Osteocyte (in vitro differentiated cells): ENCODE results near the gene CT47C1. TPM values are rescaled to one million over a fixed set of nuclear protein-coding genes. Genes with fewer than 3 reads are reported as not detected.

ENCODE experiments used
- DNase-seq: peaks from one replicate; pipeline ENCODE4 v3.0.0; 2021; ENCODE audit warnings: mixed read lengths; ENCODE audit not compliant: unreplicated experiment; ENCODE audit errors: extremely low spot score
- H3K27ac Mint-ChIP-seq: one replicate; pipeline ENCODE4 v1.8.0; 2021; ENCODE audit warnings: mild to moderate bottlenecking, mixed read lengths; ENCODE audit not compliant: unreplicated experiment
- H3K27me3 Mint-ChIP-seq: one replicate; pipeline ENCODE4 v1.8.0; 2021; ENCODE audit warnings: mixed read lengths; ENCODE audit not compliant: unreplicated experiment
- H3K36me3 Mint-ChIP-seq: one replicate; pipeline ENCODE4 v1.8.0; 2021; ENCODE audit warnings: mixed read lengths; ENCODE audit not compliant: unreplicated experiment
- H3K4me1 Mint-ChIP-seq: one replicate; pipeline ENCODE4 v1.8.0; 2021; ENCODE audit warnings: mixed read lengths; ENCODE audit not compliant: unreplicated experiment
- H3K4me3 Mint-ChIP-seq: one replicate; pipeline ENCODE4 v1.8.0; 2021; ENCODE audit warnings: mild to moderate bottlenecking, moderate library complexity, mixed read lengths; ENCODE audit not compliant: unreplicated experiment
- H3K9me3 Mint-ChIP-seq: one replicate; pipeline ENCODE4 v1.8.0; 2021; ENCODE audit warnings: mixed read lengths; ENCODE audit not compliant: unreplicated experiment
- total RNA-seq: library from RNA; stranded (reverse); gene quantifications from 2 replicates; pipeline ENCODE4 v1.2.1, GENCODE V29; 2021
- TF ChIP-seq, protein P1 (sequence below): fragments of 200-600 bp; sonication (generic); IDR thresholded peaks from 2 replicates; pipeline ENCODE4 v1.5.0; 2021; ENCODE audit warnings: antibody characterized with exemption, mild to moderate bottlenecking, moderate library complexity

Gene CT47C1
- total RNA-seq, 1 donor from 2014 or later = not detected

DNA sequence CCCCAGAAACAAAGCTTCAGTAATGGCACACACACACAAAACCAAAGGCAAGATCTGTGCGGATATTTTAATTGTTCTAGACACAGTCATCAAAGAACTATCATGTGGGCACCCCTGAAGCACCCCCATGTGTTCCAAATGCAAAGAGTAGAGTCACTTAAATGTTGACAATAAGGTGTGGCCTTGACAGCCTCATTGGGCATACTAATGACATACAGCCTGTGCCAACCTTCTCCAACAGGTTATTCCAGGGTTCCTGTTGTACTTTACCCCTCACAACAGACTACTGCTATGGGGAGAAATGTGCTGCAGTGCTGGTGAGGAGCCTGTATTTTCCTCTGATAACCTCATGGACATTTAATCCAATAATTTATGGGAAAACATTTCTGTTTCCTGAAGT is 29.8 kb upstream of the CT47C1 start:
- Mint-ChIP-seq H3K27me3 (peaks cover under 1% of the 10 kb centered on the region), H3K9me3 (peaks cover 6% of the 10 kb centered on the region), H3K4me3 (no peak overlapping the region), H3K4me1 (peaks cover 21% of the 10 kb centered on the region), H3K27ac (no peak overlapping the region), H3K36me3 (no peaks in the 10 kb centered on the region)
- DNase-seq = no peak
- TF ChIP-seq, protein P1, sequence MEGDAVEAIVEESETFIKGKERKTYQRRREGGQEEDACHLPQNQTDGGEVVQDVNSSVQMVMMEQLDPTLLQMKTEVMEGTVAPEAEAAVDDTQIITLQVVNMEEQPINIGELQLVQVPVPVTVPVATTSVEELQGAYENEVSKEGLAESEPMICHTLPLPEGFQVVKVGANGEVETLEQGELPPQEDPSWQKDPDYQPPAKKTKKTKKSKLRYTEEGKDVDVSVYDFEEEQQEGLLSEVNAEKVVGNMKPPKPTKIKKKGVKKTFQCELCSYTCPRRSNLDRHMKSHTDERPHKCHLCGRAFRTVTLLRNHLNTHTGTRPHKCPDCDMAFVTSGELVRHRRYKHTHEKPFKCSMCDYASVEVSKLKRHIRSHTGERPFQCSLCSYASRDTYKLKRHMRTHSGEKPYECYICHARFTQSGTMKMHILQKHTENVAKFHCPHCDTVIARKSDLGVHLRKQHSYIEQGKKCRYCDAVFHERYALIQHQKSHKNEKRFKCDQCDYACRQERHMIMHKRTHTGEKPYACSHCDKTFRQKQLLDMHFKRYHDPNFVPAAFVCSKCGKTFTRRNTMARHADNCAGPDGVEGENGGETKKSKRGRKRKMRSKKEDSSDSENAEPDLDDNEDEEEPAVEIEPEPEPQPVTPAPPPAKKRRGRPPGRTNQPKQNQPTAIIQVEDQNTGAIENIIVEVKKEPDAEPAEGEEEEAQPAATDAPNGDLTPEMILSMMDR = no peak

DNA sequence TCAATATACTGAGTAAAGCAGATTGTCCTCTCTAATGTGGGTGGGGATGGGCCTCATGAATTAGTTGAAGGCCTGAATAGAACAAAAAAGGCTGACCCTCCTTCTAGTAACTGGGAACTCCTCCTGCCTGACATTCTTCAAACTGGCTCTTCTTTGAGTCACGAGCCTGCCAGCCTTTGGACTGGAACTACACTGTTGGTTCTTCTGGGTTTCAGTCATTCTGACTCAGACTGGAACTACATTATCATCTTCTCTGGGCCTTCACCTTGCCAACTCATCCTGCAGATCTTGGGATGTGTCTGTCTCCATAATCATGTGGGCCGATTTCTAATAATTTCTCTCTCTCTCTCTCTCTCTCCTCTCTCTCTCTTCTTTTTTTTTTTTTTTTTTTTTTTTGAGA is 26.9 kb upstream of the CT47C1 start:
- no peak for DNase-seq
- TF ChIP-seq, protein P1 = no peak
- H3K27me3 Mint-ChIP-seq = peaks cover 11% of the 10 kb centered on the region

DNA sequence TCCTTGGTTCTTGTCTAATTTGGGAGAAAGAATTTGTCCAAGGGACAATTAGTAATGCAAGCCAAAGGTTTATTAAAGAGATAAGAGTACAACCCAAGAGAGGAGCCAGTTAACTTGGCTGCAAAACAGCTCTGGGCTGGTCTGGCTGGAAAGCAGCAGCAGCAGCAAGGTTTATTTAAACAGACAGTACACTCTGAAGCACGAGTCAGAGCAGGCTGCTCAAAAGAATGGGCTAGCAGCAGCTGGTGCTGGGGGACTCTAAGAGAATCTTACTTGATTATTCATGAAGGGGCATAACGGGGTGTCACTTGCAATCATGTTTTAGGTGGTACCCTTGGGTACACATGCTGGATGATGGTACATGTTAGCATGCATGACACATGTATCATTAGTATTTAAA is 17.1 kb upstream of the CT47C1 start:
- no peaks in the 10 kb centered on the region for H3K4me1 Mint-ChIP-seq
- TF ChIP-seq, protein P1 = no peak
- H3K9me3 Mint-ChIP-seq = no peaks in the 10 kb centered on the region
- no peaks in the 10 kb centered on the region for H3K36me3 Mint-ChIP-seq
- H3K27ac Mint-ChIP-seq = no peak overlapping the region
- no peak for DNase-seq
- no peak overlapping the region for H3K4me3 Mint-ChIP-seq
- peaks cover 10% of the 10 kb centered on the region for H3K27me3 Mint-ChIP-seq

More for the DNA sequence above, 26.9 kb upstream of the CT47C1 start:
- H3K27ac Mint-ChIP-seq = no peak overlapping the region
- H3K4me3 Mint-ChIP-seq = no peak overlapping the region
- H3K9me3 Mint-ChIP-seq = peaks cover 11% of the 10 kb centered on the region
- H3K4me1 Mint-ChIP-seq = peaks cover 11% of the 10 kb centered on the region
- H3K36me3 Mint-ChIP-seq = no peaks in the 10 kb centered on the region

DNA sequence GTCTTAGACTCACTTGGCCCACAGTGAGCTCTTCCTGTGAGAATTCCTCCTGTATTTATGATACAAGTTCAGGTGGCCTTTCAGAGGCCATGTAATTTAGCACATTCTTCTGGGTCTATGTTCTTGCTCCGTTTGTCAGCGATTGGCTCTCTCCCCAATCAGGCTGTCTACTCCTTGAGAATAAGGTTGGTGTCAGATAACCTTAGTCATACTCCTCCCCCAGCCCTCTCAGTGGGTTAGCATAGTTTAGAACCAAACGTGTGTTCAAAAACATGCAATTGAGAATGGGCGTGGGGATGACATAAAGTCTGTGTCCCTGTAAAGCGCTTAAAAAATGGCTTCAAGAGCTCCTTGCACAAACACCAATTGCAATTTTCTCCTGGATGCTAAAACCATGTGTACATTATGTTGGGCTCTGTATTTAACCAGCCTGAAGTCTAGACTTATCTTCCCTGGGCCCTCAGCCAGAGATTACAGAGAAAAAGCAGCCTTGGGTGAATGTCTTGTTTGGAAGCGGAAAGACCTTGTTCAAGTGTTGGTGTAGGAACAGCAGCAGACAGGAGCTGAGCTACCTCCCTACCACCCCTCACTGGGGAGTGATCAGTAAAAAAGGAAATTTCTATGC is 9.9 kb upstream of the CT47C1 start:
- Mint-ChIP-seq H3K4me1 (no peaks in the 10 kb centered on the region), H3K4me3 (no peak overlapping the region), H3K27ac (no peak overlapping the region), H3K36me3 (no peaks in the 10 kb centered on the region), H3K27me3 (peaks cover 9% of the 10 kb centered on the region), H3K9me3 (no peaks in the 10 kb centered on the region)
- TF ChIP-seq, protein P1 = no peak
- DNase-seq = no peak

DNA sequence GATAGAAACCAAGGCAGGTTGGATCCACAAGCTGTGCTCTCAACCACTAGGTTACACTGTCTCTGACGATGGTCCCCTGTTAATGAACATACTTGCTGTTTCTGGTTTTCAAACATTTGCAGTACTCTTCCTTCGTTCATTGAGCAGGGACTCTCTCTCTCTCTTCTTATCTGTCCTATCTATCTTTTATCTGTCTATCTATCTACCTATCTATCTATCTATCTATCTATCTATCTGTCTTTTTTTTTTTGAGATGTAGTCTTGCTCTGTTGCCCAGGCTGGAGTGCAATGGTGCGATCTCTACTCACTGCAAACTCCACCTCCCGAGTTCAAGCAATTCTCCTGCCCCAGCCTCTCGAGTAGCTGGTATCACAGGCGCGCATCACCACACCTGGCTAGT is 9.4 kb upstream of the CT47C1 start:
- no peaks in the 10 kb centered on the region for H3K4me1 Mint-ChIP-seq
- H3K9me3 Mint-ChIP-seq = no peaks in the 10 kb centered on the region
- DNase-seq = no peak
- H3K27me3 Mint-ChIP-seq = peaks cover 9% of the 10 kb centered on the region
- TF ChIP-seq, protein P1 = no peak
- no peak overlapping the region for H3K4me3 Mint-ChIP-seq
- H3K27ac Mint-ChIP-seq = no peak overlapping the region
- no peaks in the 10 kb centered on the region for H3K36me3 Mint-ChIP-seq
